ENCODE data around the gene PURA. TPM values are rescaled to one million over a fixed set of nuclear protein-coding genes. Genes with fewer than 3 reads are reported as not detected.

PURA gene
- total RNA-seq, 5 donors from 2014 or later (not counting 1 experiment from before 2014, with no cell fraction given) = 10.8 to 28.1 (median 25.3) TPM

DNA sequence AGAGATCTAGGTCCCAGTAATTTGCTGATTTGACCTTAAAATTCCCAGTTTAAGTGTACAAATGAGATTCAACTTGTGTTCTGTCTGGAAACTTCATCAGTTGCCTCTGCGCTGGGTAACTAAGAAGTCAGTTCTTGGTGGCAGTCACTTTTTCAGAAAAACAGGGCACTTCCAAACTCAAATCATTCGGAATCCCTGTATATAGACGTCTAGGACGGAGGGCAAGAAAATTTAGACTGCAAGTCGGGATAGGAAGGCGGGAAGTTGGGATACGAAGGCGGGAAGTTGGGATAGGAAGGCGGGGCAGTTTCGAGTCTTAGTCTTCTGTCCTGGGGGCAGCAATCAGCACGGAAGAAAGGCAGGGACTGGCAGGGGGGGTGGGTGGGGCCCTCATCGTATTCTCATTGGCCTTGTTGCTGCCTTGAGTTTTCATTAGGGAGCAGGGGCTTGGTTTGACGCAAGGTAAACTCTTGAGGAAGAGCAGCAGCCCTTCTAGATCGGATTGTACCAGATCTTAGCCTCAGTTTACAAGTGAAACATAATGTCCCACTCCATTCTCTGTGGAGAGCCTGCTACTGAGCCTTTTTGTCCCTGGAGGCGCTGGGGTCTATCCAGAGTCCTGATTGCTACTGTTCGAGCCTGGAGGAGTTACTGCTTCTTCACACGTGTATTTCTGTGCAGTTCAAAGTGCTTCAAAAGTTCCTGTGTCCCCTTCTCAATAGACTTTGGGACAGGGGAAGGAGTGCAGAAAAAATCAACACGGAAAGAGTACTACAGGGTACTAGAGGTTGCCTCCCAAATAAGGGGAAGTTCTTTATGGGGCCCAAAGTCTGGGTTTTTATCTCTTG, 2.7 kb upstream of the PURA start:
- Mint-ChIP-seq H3K9me3 (no peaks in the 10 kb centered on the region), H3K36me3 (no peaks in the 10 kb centered on the region), H3K27me3 (peaks cover 3 to 7% of the 10 kb centered on the region in 2 donors), H3K4me3 (peak overlapping the region in 2 of 3 donors; percentile 90 to 93), H3K4me1 (peaks cover 61 to 78% (median 72%) of the 10 kb centered on the region in 3 donors), H3K27ac (peak overlapping the region in 1 of 2 donors; percentile 64)
- peaks cover 9 to 12% of the 10 kb centered on the region in 2 experiments for H3K27me3 ChIP-seq (replicated peaks in 1 of 2; ENCODE audit: control insufficient read depth in 2 of 2, extremely low read depth in 1 of 2, insufficient read depth in 2 of 2, low read length in 1 of 2)
- ChIA-PET POLR2A (interaction anchor here in 1 of 2 donors (1.5 kb wide), 1 partner anchor 12 kb away, joined by 8 read pairs; no protein-coding TSS in a partner anchor), CTCF (no interaction called here)
- ATAC-seq (replicated peaks in 1 of 4) (no peak), DNase-seq (no peak)
- peaks cover 29 to 54% of the 10 kb centered on the region in 2 experiments for H3K4me1 ChIP-seq (ENCODE audit: control insufficient read depth in 1 of 2, extremely low read depth in 1 of 2, insufficient read depth in 2 of 2, low read length in 2 of 2)
- H3K36me3 ChIP-seq (ENCODE audit: control insufficient read depth in 2 of 2, extremely low read depth in 1 of 2, insufficient read depth in 1 of 2, low read length in 1 of 2) = no peaks in the 10 kb centered on the region
- H3K27ac ChIP-seq (ENCODE audit: low read length) = no peak overlapping the region
- H3K4me3 ChIP-seq (ENCODE audit: control insufficient read depth in 1 of 2, extremely low read depth in 1 of 2, low read length in 1 of 2) = no peak overlapping the region
- H3K9me3 ChIP-seq = no peaks in the 10 kb centered on the region
- WGBS (ENCODE audit: insufficient coverage) = 71% methylated on average over 5 of the region's 18 CpGs

DNA sequence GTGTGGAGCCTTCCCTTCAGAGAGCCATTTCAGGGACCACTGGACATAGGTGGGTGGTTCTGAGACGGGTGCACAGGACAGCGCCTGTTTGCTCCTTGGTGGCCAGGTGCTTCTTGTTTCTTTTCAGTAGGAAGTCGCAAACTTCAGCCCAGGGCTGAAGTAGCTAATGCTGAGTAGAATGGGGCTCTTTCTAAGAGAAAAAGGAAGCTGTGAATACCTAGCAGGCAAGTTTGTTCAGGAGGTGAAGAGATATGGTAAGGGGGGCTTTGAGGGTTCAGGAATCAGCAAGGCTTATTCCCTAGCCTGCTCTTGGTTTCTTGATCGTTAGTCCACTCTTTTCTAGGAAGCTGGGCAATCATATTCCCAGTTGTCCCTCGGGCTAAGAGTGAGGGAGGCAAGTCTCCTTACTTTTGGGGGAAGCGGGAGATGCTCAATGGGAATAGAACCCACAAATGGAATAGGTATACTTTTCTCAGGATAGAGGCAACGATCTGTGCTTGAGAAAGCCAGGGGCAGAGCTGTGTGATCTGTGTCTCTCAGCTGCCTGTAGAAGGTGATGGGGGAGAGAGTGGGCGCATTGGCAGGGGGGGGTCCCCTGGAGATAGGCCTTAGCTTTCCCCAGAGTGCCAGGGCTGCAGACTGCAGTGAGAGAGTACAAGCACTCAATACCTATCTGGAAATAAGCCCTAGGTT, 1.9 kb upstream of the PURA start:
- H3K4me3 ChIP-seq (ENCODE audit: control insufficient read depth in 1 of 2, extremely low read depth in 1 of 2, low read length in 1 of 2) = no peak overlapping the region
- H3K9me3 Mint-ChIP-seq = no peaks in the 10 kb centered on the region
- peaks cover 32 to 50% of the 10 kb centered on the region in 2 experiments for H3K4me1 ChIP-seq (ENCODE audit: control insufficient read depth in 1 of 2, extremely low read depth in 1 of 2, insufficient read depth in 2 of 2, low read length in 2 of 2)
- H3K27ac ChIP-seq (ENCODE audit: low read length) = no peak overlapping the region
- peak overlapping the region; percentile 38 to 64 for H3K27ac Mint-ChIP-seq
- POLR2A ChIA-PET = interaction anchor here (0.5 to 1.5 kb wide), 4 partner anchors 8 to 770 kb away, joined by 3 to 8 read pairs (median 4); no protein-coding TSS in a partner anchor
- H3K36me3 ChIP-seq (ENCODE audit: control insufficient read depth in 2 of 2, extremely low read depth in 1 of 2, insufficient read depth in 1 of 2, low read length in 1 of 2) = no peaks in the 10 kb centered on the region
- H3K27me3 ChIP-seq (replicated peaks in 1 of 2; ENCODE audit: control insufficient read depth in 2 of 2, extremely low read depth in 1 of 2, insufficient read depth in 2 of 2, low read length in 1 of 2) = peaks cover 9 to 12% of the 10 kb centered on the region in 2 experiments
- no peak for DNase-seq
- CTCF ChIA-PET = interaction anchor here (0.9 to 1.8 kb wide), 3 partner anchors 33 to 780 kb away, joined by 3 to 11 read pairs (median 9); no protein-coding TSS in a partner anchor
- peaks cover 3 to 7% of the 10 kb centered on the region in 2 donors for H3K27me3 Mint-ChIP-seq
- no peaks in the 10 kb centered on the region for H3K9me3 ChIP-seq
- no peaks in the 10 kb centered on the region for H3K36me3 Mint-ChIP-seq
- WGBS (ENCODE audit: insufficient coverage) = 67% methylated on average over 3 of the region's 8 CpGs
- ATAC-seq (replicated peaks in 1 of 4) = no peak
- peaks cover 60 to 77% (median 71%) of the 10 kb centered on the region in 3 donors for H3K4me1 Mint-ChIP-seq
- peak overlapping the region; percentile 90 to 93 (median 90) for H3K4me3 Mint-ChIP-seq

DNA sequence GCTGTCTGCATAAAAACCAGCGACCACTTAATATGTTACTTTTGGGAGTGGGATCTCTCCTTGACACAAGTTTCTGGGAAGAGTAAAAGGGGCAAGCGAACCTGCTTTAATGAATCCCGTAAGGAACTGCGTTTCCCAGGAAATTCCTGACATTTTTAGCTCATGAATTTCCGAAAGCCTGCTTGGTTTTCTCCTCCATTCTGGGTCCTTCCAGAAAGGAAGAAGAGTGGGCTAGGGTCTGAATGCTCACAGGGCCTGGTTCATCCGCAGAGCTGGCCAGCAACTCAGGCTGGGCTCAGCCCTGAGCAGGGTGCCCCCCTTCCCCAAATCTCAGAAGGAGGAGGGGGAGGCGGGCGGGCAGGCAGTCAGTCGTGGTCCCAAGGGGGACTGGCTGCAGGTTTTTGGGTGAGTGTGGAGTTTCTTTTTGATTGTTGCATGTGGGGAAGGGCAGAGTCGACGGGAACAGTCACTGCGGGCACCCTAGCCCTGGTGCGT, 1.2 kb upstream of the PURA start:
- Mint-ChIP-seq H3K4me1 (peaks cover 65 to 80% (median 75%) of the 10 kb centered on the region in 3 donors), H3K27me3 (peaks cover 3 to 7% of the 10 kb centered on the region in 2 donors), H3K9me3 (no peaks in the 10 kb centered on the region), H3K27ac (peak overlapping the region; percentile 64 to 92), H3K4me3 (peak overlapping the region; percentile 90 to 93 (median 90)), H3K36me3 (no peaks in the 10 kb centered on the region)
- 45% methylated on average over 12 of the region's 13 CpGs for WGBS (ENCODE audit: insufficient coverage)
- Histone ChIP-seq H3K4me1 (ENCODE audit: control insufficient read depth in 1 of 2, extremely low read depth in 1 of 2, insufficient read depth in 2 of 2, low read length in 2 of 2) (peaks cover 31 to 45% of the 10 kb centered on the region in 2 experiments), H3K9me3 (no peaks in the 10 kb centered on the region), H3K4me3 (ENCODE audit: control insufficient read depth in 1 of 2, extremely low read depth in 1 of 2, low read length in 1 of 2) (peak overlapping the region in 1 of 2 donors; percentile 80), H3K36me3 (ENCODE audit: control insufficient read depth in 2 of 2, extremely low read depth in 1 of 2, insufficient read depth in 1 of 2, low read length in 1 of 2) (no peaks in the 10 kb centered on the region), H3K27ac (ENCODE audit: low read length) (no peak overlapping the region), H3K27me3 (replicated peaks in 1 of 2; ENCODE audit: control insufficient read depth in 2 of 2, extremely low read depth in 1 of 2, insufficient read depth in 2 of 2, low read length in 1 of 2) (peaks cover 9 to 12% of the 10 kb centered on the region in 2 experiments)
- POLR2A ChIA-PET = interaction anchor here (0.5 to 1.5 kb wide), 3 partner anchors 9 to 1912 kb away, joined by 3 to 8 read pairs (median 5); no protein-coding TSS in a partner anchor
- ATAC-seq (replicated peaks in 1 of 4) = no peak
- CTCF ChIA-PET = interaction anchor here (0.9 to 1.8 kb wide), 4 partner anchors 21 to 780 kb away, joined by 3 to 11 read pairs (median 6); no protein-coding TSS in a partner anchor
- DNase-seq = peak in 1 of 35 experiments; percentile 13

DNA sequence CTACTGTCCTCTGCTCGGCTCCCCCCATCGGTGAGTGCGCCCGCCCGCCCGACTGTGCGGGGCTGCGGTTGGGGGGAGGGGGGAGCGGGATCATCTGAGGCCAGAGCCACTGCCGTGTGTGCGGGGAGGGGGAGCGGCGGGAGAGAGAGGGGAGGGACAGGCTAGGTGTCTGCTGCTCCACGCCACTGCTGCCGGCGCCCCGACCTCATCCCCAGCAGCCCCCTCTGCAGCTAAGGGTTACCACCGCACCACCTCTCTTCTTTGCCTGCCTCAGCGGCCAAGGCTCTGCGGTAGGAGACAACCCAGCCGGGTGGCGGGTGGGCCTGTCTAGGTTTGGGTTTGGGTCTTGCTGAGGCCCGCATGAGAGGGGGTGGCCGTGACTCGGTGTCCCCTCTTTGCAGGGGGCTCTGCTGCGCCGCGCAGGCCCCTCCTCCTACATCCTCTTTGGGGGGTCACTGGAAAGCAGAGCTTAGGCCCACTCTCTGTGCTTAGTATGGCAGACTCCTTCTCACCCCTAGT, 670 bp upstream of the PURA start:
- Mint-ChIP-seq H3K36me3 (no peaks in the 10 kb centered on the region), H3K4me1 (peaks cover 68 to 82% (median 78%) of the 10 kb centered on the region in 3 donors), H3K27ac (peak overlapping the region; percentile 92 to 93), H3K27me3 (peaks cover 3 to 7% of the 10 kb centered on the region in 2 donors), H3K4me3 (peak overlapping the region; percentile 90 to 93 (median 90)), H3K9me3 (no peaks in the 10 kb centered on the region)
- peak; percentile 2 to 4 (median 2) for ATAC-seq (replicated peaks in 1 of 4)
- Histone ChIP-seq H3K4me1 (ENCODE audit: control insufficient read depth in 1 of 2, extremely low read depth in 1 of 2, insufficient read depth in 2 of 2, low read length in 2 of 2) (peaks cover 30 to 42% of the 10 kb centered on the region in 2 experiments), H3K4me3 (ENCODE audit: control insufficient read depth in 1 of 2, extremely low read depth in 1 of 2, low read length in 1 of 2) (peak overlapping the region; percentile 80), H3K36me3 (ENCODE audit: control insufficient read depth in 2 of 2, extremely low read depth in 1 of 2, insufficient read depth in 1 of 2, low read length in 1 of 2) (no peaks in the 10 kb centered on the region), H3K9me3 (no peaks in the 10 kb centered on the region), H3K27ac (ENCODE audit: low read length) (peak overlapping the region; percentile 83), H3K27me3 (replicated peaks in 1 of 2; ENCODE audit: control insufficient read depth in 2 of 2, extremely low read depth in 1 of 2, insufficient read depth in 2 of 2, low read length in 1 of 2) (peaks cover 9 to 12% of the 10 kb centered on the region in 2 experiments)
- ChIA-PET POLR2A (interaction anchor here in 1 of 2 donors (0.6 kb wide), 1 partner anchor 1912 kb away, joined by 5 read pairs; no protein-coding TSS in a partner anchor), CTCF (interaction anchor here (0.6 to 1.8 kb wide), 5 partner anchors 21 to 1330 kb away, joined by 3 to 11 read pairs (median 4); no protein-coding TSS in a partner anchor)
- 0% methylated on average over 2 of the region's 28 CpGs for WGBS (ENCODE audit: insufficient coverage)
- peak in 14 of 35 experiments; percentile 6 to 50 (median 14) for DNase-seq

DNA sequence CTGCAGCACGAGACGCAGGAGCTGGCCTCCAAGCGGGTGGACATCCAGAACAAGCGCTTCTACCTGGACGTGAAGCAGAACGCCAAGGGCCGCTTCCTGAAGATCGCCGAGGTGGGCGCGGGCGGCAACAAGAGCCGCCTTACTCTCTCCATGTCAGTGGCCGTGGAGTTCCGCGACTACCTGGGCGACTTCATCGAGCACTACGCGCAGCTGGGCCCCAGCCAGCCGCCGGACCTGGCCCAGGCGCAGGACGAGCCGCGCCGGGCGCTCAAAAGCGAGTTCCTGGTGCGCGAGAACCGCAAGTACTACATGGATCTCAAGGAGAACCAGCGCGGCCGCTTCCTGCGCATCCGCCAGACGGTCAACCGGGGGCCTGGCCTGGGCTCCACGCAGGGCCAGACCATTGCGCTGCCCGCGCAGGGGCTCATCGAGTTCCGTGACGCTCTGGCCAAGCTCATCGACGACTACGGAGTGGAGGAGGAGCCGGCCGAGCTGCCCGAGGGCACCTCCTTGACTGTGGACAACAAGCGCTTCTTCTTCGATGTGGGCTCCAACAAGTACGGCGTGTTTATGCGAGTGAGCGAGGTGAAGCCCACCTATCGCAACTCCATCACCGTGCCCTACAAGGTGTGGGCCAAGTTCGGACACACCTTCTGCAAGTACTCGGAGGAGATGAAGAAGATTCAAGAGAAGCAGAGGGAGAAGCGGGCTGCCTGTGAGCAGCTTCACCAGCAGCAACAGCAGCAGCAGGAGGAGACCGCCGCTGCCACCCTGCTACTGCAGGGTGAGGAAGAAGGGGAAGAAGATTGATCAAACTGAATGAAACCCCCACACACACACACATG, 654 bp downstream of the PURA start:
- H3K27ac Mint-ChIP-seq = peak overlapping the region; percentile 88 to 93
- H3K4me1 Mint-ChIP-seq = peaks cover 66 to 74% (median 71%) of the 10 kb centered on the region in 3 donors
- peak in 31 of 35 experiments; percentile 3 to 57 (median 24) for DNase-seq
- H3K36me3 Mint-ChIP-seq = no peaks in the 10 kb centered on the region
- Histone ChIP-seq H3K4me3 (ENCODE audit: control insufficient read depth in 1 of 2, extremely low read depth in 1 of 2, low read length in 1 of 2) (peak overlapping the region; percentile 80 to 83), H3K27ac (ENCODE audit: low read length) (peak overlapping the region; percentile 78), H3K36me3 (ENCODE audit: control insufficient read depth in 2 of 2, extremely low read depth in 1 of 2, insufficient read depth in 1 of 2, low read length in 1 of 2) (no peaks in the 10 kb centered on the region), H3K4me1 (ENCODE audit: control insufficient read depth in 1 of 2, extremely low read depth in 1 of 2, insufficient read depth in 2 of 2, low read length in 2 of 2) (peaks cover 26 to 32% of the 10 kb centered on the region in 2 experiments), H3K9me3 (no peaks in the 10 kb centered on the region), H3K27me3 (replicated peaks in 1 of 2; ENCODE audit: control insufficient read depth in 2 of 2, extremely low read depth in 1 of 2, insufficient read depth in 2 of 2, low read length in 1 of 2) (peaks cover 3 to 12% of the 10 kb centered on the region in 2 experiments)
- peak; percentile 12 to 19 (median 16) for ATAC-seq (replicated peaks in 1 of 4)
- 1% methylated on average over 61 of the region's 65 CpGs for WGBS (ENCODE audit: insufficient coverage)
- POLR2A ChIA-PET = interaction anchor here (0.5 to 0.9 kb wide), 4 partner anchors 9 to 1536 kb away, joined by 3 to 5 read pairs (median 4); no protein-coding TSS in a partner anchor
- peaks cover 3 to 4% of the 10 kb centered on the region in 2 donors for H3K27me3 Mint-ChIP-seq
- peak overlapping the region; percentile 90 to 93 (median 90) for H3K4me3 Mint-ChIP-seq
- CTCF ChIA-PET = interaction anchor here (0.6 to 1.3 kb wide), 5 partner anchors 9 to 817 kb away, joined by 3 to 6 read pairs (median 4); no protein-coding TSS in a partner anchor
- no peaks in the 10 kb centered on the region for H3K9me3 Mint-ChIP-seq

All from T-cell (primary cell).